HG03342 (cell line): ENCODE data around the gene PITPNB.

Experiments
- ATAC-seq: cut with Tn5 transposase; IDR thresholded peaks from one replicate; pipeline ENCODE4 v1.9.1; 2021; ENCODE audit warnings: mild to moderate bottlenecking, moderate library complexity; ENCODE audit not compliant: unreplicated experiment

Gene PITPNB

DNA sequence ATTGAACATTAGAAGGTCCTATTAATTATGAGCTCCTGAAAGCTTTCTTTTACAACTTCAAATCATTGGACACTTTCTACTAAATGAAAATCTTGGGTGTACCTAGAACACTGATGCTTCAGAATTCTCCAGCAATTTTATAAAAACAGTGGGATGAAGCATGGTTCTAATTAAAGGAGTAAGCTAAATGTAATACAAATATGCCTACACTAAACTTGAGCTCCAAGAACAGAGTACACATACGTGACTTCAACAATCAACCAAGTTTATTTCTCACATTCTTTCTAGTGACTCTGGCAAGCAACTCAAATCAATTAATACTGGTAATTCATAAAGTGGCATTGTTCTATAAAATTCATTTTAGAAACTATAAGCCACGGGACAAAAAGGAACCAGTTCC, 55.5 kb downstream of the PITPNB start:
- ATAC-seq, result no peak

DNA sequence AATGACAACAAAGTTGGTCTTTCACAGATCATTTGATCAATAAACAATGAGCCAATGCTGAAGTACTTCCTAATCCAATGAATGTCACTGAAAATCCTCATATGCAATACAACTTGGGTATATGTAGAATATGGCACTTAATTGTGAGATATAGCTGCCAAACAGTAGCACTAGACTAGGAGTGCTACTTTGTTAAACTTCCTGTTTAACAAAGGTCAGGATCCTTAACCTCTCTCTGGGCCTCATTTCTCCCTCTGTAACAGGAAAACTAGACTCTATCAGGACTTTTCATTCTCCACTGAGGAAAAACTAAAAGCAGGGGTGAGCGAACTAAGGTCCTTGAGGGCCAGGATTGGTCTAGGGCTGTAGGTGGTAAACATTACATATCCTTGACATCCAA, 56.1 kb downstream of the PITPNB start:
- no peak for ATAC-seq

DNA sequence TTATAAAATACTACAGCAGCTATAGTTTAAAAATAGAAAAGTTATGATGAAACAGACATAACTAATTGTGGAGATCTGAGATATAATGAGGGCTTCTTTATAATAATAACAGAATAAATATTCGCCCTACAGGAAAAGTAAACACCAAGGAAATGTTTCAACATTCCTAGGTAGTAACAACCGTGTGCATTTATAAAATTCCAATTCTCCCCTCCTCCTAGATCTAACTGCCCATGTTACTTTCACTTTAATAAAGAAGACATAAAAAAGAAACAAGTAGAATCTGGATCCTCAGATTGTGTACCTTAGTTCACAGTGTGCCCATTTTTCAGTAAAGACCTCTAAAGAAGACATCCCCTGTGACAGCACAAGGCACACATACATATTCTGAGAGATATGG, 59.7 kb downstream of the PITPNB start:
- no peak for ATAC-seq

DNA sequence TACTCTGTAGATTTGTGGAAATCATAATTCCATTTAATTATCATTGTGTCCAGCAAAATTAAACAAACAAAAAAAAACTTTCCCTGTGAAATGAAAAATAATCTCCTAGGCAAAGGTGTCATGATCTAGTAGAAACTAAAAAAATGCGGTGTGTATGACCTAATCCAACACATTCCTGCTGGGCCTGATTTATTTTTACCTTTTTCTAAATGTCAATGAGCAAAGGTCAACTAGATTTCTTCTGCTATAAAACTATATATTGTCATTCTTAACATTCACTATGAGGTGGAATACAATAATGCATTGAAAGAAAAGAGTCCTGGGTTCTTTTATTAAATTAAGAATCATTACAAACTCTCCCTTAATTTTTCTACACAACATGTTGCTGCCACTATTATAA, 60.4 kb downstream of the PITPNB start:
- no peak for ATAC-seq

DNA sequence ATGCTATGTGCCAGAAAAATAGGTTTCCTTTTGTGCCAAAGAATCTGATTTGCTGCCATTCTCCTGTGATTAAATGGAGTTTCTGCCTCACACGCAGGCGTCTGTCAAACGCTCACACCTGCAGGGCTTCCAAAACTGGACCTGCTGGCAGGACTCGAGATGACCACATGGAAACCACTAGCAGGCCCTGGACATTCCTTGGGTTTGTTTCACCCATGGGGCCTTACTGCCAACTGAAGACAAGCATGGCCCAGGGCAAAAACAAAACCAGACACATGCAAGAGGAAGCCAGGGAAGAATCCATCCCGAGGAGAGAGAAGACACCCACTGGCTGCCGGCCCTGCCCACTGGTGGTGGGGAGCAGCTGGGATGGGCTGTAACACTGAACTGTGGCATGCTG, 61.6 kb downstream of the PITPNB start:
- ATAC-seq, result no peak

DNA sequence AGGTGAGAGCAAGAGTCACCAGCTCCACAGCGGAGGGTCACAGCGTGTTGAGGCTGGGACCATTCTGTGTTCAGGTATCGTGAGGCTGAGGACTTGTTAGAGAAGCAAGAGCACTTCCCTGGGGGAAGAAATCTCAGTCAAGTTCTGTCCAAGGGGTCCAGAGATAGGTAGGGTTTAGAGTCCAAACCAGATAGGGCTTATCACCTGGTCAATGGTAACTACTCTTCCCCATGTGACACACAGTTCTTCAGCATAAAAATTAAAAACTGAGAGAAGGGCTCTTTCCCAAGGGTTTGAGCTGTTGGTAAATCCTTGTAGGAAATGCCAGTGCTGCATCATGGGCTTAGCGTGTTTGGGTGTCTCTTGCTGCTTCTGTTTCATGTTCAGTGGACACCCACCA, 62.7 kb downstream of the PITPNB start:
- no peak for ATAC-seq

DNA sequence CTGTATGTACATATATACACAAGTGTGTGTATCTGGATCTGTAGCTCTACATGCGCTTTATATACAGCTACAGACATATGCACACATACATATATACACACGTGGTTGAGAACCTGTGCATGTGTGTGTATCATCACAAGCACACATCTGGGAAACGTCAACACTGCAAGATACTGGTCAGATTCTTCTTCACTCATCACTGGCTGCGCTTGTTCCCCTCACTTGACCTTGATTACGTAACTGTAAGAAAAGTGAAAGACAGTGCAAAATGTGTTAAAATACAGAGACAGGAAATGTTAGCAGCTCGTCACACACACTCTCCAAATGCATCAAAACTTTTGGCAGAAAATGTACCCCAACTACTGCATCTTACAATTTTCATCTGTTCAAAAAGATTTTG, 65.6 kb downstream of the PITPNB start:
- no peak for ATAC-seq

DNA sequence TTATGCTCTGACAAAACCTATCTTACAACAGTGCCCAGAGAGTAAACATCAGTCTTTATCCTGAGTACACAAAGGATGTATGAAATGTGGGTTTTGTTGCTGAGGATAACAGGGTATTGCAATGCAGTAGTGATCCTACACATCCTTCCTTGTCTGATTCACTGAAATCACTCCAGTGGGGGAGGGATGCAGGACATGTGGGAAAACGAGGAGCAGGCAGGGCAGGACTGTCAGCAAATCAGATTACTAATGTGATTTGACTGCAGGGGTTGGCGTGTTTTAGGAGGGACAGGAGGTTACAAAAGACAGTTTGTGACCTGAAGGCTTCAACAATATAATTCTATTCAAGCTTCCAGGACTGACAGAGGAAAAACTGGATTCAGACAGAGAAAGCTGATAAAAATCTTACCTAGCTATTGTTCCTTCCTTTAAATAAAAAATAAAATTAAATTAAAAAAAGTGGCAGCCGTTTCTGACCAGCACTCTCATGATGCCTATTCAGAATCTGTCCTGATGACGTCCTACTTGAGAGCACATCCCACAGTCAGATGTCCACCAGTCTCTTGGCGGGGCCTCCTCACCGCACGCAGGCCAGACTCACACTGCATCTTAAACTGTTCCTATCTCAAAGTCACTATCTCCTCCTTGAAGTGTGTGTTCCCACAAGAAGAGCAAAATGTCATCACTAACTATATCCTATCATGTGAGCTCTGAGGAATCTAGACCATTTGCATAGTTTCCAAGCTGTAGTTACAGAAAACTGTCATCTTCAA, 66.9 kb downstream of the PITPNB start:
- ATAC-seq, result no peak

DNA sequence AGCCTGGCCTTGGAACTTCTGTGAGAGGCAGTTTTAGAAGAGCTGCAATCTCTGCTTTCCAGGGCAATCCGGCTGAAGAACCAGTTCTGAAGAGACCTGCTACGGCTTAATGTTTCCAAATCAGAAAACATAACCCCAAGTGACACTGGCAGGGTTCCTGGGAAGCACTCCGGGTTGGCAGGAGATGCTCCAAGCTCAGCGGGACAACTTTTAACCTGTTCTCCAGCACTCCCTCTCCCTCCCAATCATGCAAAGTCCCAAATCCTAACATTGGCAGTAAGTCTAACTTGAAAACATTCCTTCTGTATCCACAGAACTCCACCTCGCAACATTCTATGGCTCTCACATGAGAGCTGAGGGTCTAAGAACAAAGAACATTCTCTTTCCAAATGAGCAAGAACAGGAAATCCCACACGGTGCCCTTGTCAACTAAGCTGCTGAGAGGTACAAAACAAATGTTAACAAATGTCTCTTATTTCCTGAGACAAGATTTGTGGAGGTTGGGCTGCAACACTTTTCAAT, 69.0 kb downstream of the PITPNB start:
- ATAC-seq, result no peak

DNA sequence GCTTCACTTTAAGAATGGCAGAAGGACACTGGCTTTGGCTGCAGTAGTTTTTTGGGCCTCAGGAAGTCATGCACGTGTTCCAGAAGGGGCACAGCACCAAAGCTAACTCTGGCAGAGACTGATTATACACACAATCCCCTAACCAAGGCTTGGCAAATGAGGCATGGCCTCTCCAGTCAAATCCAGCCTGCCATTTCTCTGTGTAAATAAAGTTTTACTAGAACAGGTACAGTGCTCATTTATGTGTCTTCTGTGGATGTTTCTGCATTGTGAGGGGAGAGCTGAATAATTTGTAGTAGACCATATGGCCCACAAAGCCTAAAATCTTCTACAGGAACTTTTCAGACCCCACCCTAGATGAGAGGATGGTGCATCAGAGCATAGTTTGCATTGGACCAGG, 71.1 kb downstream of the PITPNB start:
- no peak for ATAC-seq

DNA sequence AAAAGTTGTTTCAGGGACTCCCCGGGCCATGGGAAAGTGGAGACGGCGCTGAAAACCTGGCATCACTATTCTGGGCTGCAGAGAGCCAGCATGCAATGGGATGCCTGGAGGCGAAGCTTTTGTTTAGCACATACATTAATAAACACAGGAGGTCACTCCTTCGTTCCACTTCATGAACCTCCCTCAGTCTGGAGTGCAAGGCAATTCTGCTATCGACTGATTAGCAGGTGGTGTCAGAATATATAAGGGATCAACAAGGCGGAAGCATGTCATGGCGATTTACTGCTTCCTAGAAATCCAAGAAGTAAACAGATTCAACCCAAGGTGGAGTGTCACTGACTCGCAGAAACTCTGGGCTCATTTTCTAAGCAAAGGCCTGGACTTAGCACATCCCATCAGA, 72.1 kb downstream of the PITPNB start:
- ATAC-seq, result no peak

DNA sequence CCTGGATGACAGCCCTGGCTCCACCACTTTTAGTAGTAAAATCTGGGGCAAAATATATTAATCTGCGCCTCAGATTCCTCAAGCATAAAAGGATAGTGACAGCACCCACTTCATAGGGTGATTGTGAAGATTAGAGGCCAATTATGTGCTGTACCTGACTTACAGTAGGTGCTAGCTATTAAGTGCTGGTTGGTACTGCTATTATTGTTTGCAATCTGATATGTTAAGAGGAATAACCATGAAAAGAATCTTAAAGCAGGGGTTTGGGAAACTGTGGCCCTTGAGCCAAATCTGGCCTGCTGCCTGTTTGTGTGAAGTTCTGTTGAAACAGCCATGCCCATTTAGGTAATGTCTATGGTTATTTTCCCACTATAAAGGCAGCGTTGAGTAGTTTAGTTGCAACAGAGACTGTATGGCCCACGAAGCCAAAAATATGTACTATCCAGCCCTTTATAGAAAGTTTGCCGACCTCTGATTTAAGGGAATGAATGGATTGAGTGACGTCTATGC, 72.8 kb downstream of the PITPNB start:
- no peak for ATAC-seq

DNA sequence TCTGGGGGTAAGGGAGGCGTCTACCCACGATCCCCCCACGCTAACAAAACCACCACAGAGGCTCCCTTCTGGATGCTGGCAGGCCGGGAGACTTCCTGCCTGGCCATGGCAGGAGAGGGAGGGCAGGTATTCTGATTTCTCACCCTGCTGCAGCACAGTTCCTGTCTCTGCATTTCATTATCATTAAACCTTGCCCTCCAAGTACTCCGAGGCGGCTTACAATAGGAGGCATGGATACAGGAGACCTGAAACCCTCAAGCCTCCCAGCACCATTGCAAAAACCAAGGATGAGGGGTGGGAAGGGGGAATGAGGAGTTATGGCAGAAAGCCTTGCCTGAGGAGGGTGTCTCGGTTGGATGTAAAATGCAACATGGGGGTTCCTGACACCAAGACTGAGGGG, 73.4 kb downstream of the PITPNB start:
- ATAC-seq, result no peak

DNA sequence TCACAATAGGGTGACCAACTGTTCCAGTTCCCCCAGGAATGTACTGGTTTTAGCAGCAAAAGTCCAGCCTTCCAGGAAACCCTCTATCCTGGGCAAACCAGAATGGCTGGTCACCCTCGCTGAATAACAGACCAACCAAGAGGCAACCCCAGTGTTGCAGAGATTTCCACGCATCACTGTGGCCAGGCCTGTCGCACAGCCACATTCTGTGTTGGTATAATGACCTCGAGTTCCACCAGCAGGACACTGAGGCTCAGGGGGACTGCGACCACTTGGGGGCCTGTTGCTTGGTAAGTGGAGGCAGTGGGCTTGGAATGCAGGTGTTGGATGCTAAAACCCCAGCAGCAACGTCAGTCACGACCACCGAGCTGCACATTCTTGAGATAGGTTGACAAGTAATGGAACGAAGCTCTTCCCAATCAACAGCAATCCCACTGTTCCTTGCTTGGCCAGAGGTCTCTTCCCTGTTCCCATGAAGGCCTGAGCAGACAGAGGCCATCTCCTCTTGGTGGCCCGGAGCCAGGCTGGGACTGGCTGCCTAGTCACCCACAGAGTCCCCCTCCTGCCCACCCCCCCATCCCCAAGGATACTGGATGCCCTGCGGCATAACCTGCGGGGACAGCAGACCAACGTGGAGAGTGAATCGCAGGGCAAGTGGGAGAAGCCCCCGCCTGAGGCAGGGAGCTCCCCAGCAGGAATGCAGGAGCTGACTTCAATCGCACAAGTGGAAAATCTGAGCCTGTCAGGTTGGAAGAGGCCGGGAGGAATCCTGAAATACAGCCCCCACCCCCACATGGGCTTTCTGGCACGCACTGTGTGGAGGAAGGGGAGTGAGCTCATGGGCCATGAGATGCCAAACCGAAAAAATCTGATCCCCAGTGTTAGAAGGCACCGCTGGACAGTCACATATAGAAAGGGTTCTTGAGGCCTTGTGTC, 74.1 kb downstream of the PITPNB start:
- no peak for ATAC-seq

DNA sequence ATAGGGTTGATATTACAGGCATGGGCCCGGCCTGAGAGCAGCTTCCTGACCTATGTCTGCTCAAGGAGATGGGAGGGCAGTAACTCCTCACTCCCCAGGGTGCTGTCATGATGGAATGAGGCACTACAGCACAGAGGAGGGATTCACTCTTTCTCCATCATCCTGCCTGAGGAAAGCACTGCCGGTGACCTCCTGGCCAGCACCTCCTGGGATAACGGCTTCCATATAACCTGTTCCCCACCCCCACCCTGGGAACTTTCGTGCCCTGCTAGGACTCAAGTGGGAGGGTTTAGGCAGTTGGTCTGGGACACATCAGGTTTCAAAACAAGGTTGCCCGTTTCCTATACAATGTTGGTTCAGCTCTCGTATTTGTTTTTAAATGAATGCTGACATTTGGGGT, 74.8 kb downstream of the PITPNB start:
- no peak for ATAC-seq

DNA sequence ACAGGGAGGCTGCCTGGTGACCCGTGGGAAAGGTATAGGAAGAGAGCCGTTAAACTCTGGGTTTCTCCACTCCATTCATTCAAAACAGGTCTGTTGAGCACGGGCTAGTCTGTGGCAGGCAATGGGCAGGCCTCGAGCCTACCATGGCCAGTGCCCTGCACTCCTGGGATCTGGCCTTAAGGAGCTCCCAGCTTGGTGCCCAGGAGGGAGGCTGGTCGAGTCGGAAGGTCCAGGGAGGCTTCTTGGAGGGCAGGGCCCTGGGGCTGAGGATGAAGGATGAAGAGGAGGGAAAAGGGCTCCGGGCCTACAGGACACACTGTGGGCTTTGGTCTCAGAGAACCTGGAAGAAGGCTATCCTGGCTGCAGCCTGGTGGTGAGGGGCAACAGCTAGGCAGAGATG, 75.6 kb downstream of the PITPNB start:
- ATAC-seq, result no peak

DNA sequence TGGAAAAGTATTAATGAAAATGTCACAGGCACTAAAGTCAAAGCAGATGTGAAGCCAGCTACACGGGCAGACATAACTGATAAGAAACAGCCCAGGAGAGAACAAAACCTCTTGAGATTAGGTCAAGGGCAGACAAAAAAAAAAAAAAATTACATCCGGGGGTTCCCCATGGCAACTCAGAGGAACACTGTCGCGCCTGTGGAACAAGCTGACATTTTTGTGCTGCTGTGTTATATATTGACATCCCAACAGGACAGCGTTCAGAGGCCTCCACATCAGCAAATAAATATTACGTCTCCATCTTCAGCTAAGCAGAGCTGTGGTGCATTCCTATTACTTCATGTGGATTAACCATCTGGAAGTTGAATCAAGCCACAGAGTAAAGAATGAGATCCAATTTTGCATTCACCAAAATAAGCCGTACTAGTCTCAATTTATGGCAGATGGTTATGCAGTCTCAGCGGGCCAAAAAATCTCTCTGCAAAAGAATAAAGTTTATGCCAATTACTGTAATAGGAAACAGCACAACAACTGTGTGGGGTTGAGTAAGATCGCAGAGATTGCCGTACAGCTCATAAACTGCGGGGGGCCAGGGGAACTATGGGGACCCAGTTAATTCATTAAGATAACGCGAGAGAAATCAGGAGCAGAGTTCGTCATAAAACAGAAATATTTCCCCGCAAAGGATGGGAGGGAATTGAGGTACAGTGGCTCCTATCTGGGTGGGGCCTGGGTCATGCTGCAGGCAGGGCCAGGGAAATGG, 76.2 kb downstream of the PITPNB start:
- ATAC-seq, result no peak

DNA sequence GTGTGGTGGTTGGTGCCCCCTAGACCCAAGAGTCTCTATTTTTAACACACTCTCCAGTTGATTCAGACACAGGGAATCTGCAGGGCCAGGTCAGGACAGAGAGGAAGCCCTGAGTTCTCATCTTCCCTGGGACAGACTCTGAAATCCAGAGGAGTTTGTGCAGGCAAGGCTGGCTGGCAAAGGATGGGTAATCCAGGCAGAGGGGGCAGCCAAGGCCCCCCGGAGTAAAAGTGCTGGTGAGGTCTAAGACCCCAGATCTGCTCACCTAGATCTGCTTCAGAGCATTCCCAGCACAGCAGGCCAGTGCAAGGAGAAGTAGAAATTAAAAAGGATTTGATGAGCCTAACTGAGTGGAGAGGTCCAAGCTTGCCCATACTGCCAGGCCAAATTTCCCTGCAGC, 76.9 kb downstream of the PITPNB start:
- no peak for ATAC-seq

DNA sequence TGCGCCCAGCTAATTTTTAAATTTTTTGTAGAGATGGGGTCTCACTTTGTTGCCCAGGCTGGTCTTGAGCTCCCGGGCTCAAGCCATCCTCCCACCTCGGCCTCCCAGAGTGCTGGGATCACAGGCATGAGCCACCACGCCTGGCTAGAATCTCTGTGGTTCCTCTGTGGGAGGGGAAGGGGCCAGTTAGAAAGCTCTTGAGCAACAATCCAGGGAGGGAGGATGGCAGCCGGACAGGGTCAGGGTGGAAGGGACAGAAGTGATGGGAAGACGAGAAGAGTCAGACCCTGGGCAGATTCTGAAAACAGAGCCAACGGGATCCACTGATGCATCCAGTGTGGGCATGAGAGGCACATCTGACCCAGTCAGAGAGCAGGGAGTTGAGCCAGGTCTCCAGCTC, 78.6 kb downstream of the PITPNB start:
- no peak for ATAC-seq

DNA sequence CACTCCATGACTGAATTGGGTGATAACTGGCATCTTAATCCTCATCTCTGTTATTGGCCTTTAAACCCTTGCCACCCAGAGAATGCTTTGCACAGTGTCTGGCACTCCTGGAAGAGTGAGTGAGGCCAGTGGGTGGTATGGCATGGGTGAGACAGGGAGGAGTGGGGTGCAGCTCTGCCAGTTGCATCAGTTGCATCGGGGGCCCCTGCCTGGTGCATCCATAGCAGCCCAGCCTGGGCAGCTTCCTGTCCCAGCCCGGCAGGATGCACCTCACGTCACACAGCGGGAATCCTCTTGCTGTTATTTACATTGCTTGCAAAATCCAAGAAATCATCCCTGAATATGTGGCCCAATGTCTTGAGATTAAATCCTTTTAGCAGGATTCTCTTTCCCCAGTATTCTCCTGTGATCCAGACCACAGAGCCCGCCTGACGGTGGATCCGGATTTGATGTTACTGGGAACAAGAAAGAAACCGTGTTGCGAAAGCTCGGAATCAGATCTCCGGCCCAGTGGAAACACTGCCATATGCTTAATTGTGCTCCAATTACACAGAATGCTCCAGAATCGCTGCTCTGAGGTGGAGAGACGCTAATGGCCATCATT, 79.9 kb downstream of the PITPNB start:
- no peak for ATAC-seq

DNA sequence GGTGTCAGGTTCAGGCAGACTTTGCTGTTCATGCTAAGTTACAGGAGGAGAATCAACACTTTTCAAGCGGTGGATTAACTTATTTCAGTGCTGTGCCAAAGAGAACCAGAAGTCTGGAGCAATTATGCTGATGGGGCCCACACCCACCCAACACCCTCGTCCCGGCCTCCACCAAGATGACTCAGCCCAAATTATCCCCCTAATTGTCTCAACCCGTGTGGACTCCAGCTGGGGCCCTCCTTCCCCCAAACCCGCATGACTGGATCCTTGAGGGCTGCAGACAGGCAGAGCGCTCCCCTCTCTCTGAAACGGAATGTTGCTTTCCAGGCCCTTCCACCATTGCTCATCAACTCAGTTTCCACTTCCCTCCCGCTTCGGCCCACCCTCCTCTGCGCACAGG, 82.9 kb downstream of the PITPNB start:
- no peak for ATAC-seq
